ENCODE measurements around the gene S100B. TPM values are rescaled to one million over a fixed set of nuclear protein-coding genes. Genes with fewer than 3 reads are reported as not detected.
"Not testable (repeated sequence)": the region's sequence is repeated elsewhere in the genome, so short reads cannot be mapped to it uniquely, and the experiment has no call there.

S100B gene
- not detected for polyA plus RNA-seq (2013, experiment 1 of 2; ENCODE audit: insufficient read length)
- polyA plus RNA-seq (2013, experiment 2 of 2; ENCODE audit: insufficient read length): 0.14 TPM

DNA sequence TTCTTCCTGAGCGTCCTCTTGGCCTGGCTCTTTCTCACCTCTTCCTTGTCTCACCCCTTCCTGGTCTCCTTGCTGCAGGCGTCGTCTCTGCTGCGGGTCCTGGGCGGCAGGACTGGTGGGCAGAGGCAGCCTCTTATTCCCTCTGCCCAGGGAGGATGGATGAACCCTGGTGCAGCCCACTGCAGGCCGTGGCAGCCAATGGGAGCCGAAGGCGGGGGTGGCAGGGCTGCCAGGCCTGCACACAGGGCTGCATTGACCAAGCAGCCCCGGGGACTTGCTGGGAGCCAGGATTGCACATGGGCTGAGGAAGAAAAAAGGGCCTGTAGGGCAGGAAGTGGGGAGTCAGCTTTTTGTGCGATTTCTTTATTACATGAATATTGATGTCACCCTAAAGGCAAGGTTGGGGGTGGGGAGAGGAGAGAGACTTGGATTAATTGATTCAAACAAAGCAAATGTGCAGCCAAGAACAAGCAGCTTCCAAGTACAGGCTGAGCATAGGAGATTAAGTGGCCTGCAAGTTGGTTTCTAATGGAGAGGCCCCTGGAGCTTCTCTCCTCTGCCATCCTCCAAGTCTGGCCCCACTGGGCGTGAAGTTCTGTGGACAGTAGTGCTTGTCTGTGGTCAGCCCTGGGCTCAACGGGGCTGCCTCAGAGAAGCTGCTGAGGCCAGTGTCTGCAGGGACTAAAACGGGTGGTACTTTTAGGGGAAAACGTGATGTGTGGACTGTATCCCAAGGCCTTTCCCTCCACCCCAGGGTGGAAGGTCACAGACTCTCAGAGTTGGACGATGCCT lies at the start of gene S100B:
S100B (minus strand) TSS at position 108 of the 792 bp plus-strand sequence. CDS start 2,667 bp downstream, outside the sequence.
- no peak for DNase-seq

DNA sequence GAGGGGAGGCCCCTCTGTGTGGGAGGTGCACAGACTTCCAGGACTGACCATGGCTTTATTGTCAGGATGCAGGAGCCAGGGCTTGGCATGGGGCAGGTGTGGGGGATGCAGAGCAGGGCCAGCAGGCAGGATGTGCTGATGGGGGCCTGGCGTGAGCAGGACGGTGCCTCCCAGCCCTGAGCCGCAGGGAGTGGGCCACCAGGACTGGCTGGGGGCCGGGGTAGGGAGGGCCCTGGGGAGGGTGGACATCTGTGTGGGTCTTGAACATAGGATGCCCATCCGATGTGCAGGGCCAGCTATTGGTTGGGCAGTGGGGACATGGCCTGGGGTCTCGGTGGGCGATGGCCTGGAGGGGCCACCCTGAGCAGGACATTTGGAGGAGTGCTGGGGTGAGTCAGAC lies 46.2 kb upstream of the S100B start:
- no peak for DNase-seq

DNA sequence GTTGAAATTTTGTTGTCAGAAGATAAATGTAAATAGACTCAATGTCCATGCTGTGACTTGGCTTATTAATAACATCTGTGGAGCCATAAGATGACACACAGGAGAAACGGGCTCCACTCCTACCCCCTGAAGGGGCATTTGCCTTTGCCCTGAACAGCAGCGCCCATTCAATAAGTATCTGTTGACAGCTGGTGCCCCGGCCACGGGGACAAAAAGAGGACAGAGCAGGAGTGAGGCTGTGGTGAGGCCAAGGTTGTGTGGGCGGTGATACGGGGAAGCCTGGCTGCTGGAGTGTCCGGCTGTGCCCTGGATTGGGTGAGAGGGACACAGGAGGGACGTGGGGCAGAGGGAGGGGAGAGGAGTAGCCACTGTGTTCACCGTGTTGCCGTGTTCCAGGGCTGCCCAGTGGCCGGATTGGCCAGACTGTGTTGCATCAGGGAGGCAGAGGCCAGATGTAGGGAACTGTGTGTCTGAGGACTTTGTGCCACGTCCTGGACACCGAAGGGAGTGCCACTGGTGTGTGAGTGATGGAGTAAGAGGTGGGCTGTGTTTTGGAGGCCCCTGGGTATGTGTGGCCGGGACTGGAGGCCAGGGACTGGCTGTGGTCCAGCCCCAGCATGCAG lies 45.7 kb upstream of the S100B start:
- no peak for DNase-seq

DNA sequence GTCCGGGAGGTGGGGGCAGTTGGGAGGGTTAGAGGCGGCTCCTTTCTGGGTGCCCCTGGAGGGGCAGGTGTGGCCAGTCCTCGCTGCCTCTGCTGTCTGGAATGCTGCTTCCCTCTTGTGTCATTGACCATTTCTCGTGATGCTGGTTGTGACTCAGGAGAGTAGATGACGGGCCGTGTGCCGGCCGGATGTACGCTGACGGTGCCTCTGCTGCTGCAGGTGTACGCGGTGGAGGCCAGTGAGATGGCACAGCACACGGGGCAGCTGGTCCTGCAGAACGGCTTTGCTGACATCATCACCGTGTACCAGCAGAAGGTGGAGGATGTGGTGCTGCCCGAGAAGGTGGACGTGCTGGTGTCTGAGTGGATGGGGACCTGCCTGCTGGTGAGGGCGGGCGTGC lies 44.5 kb upstream of the S100B start:
- no peak for DNase-seq

DNA sequence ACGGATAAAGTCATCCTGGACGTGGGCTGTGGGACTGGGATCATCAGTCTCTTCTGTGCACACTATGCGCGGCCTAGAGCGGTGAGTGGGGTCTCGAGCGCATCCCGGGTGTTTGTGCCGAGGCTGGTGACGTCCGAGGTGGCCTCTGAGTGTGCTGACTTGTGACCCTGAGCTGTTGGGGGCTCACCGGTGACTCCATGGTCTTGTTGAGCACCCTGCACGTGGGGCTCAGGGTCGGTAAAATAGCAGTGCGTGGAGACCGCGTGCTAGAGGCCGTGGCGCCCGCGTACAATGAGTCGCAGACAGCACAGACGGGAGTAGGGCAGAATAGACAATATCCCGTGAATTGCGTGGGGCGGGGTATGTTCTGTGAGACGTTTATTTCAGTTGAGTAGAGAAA lies 43.7 kb upstream of the S100B start:
- no peak for DNase-seq

DNA sequence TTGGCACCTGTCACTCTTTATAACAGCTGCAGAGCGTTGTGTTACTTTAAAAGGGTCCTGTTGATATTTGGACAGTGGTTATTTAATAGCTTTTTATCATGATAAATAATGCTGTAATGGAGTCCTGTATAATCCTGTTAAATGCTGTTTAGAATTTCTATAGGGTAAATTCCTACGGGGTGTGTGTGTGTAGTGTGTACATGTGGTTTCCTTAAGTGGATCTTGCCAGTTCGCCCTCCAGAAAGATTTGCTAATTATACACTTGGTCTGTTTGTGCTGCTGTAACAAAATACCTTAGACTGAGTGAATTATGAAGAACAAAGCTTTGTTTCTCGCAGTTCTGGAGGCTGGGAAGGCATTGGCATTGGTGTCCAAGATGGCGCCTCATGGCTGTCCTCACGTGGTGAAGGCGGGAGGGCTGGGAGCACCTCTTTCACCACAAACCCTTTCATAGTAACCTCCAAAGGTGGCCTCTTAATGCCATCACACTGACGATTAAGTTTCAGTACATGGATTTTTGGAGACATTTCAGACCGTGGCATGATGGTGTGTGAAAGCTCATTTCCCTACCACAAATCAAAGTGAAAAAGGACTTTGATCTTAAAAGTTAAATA lies 41.8 kb upstream of the S100B start:
- DNase-seq: no peak

DNA sequence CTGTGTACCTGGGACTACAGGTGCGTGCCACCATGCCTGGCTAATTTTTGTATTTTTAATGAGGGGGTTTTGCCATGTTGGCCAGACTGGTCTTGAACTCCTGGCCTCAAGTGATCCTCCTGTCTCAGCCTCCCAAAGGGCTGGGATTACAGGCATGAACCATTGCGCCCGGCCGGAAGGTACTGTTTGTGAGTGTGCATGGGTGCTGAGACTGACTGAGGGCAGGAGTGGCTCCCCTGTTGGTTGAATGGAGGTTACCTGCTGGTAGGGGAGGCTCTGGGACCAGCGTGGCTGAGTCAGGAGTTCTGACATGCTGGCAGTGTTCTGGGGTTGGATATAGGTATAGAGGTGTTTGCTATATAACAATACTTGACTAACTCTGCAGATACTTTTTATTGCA lies 41.0 kb upstream of the S100B start:
- DNase-seq: no peak

DNA sequence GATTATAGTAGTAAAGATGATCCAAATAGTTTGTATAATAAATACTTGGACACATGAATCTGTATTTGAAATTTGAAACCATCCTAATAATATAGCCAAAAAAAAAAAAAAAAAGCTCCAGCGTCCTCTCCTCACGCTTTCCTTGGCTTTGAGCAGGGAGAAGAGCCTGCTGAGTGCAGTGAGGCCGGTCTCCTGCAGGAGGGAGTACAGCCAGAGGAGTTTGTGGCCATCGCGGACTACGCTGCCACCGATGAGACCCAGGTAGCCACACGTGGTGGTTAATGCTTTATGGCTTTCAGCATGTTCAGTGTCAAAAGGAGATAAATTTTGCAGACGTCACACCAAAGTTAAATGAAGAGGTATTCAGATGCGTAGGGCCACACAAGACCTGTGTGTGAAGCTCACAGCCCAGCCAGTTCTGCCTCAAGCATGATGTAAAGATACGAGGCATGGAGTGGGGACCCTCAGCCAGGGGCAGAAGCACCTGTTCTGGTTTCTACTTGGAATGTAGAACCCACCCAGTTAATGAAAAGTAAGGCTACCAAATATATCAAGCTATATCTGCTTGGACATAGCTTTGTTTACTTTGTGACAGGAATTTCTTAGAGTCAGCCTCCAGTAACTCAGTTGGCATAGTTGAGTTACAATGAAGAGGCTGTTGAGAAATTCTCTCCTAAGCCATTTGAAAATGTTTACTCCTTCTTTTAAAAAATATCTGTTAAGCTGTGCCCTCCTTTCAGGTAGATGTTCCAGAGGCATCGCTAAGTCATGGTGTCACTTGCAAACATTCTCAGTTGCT lies 38.7 kb upstream of the S100B start:
- DNase-seq: no peak

DNA sequence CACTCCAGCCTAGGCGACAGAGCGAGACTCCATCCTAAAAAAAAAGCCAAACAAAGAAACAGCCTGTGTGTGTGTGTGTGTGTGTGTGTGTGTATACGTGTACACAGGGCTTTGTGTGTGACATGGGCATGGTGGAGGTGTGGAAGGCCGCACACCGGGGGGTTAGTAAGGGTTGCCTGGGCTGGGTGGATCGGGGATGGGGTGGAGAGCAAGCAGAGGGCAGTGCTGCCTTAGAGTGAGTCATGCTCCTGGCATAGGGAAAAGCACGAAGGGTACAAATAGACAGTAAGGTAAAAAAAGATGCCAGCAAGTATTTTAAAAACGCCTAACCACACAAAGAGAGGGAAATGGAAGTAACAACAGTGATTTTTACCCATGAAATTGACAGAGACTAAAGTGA lies 36.8 kb upstream of the S100B start:
- no peak for DNase-seq

DNA sequence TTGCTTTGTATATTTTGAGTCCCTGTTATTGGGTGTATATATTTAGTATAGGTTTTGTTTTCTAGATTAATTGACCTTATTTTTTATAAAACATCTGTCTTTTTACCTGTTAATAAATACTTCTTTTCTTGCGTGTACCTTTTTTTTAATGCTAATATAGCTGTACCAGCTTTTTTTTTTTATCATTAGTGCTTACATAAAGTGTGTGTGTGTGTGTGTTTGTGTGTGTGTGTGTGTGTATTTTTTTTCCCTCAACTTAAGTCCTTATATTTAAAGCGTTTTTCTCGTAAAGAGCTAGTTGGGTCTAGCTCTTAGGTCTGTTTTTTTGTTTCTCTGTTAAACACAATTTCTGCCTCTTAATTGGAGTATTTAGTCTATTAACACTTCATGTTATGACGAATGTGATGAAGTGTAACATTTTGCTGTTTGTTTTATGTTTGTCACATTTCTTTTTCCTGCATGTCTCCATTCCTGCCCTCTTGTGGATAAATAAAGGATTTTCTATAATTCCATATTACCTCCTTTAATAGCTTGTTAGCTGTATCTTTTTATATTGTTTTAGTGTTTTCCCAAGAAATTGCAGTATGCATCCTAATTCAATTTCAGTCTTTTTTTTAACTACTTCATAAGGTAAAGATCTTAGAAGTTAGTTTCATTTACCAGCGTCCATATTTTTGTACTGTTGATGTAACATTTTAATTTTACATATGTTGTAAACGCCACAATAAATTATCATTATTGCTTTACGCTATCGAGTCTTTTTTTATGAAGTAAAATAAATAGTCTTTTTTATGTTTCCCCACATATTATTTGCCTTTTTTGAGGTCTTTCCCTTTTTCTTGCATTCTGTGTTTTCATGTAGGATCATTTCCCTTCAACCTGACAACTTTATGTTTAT lies 34.9 kb upstream of the S100B start:
- DNase-seq: peak; percentile 8

DNA sequence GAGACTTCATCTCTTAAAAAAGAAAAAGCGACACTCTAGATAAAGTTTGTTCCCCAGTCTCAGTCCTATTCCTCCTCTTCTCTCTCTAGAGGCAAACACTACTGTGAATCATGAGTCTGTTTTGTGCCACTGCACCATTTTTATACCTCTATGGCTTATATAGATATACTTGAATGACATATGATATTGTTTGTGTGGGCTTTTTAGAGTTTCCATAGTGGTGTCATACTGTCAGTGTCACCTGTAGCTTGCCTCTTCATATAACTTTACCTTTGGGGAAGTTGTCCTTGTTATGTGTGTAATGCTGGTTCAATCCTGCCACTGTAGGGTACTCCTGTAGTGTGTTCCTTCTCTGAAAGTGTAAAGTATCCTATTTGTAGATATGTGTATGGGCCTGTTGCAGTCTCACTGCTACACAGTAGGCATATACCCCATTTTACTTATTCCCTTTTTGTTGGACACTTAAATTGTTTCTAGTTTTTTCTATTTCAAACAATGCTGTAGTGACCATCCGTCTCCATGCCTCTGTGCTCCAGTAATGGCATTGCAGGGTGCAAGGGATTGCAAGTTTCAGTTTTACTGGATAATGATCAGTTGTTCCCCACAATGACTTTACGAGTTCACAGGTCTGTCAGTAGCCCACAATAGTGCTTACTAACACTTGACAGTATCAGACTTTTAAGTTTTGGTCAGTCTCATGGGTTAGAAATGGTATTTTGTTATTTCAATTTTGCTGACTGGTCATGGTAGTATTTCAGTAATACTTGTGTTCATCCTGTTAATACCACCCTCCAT lies 33.3 kb upstream of the S100B start:
- DNase-seq: no peak

DNA sequence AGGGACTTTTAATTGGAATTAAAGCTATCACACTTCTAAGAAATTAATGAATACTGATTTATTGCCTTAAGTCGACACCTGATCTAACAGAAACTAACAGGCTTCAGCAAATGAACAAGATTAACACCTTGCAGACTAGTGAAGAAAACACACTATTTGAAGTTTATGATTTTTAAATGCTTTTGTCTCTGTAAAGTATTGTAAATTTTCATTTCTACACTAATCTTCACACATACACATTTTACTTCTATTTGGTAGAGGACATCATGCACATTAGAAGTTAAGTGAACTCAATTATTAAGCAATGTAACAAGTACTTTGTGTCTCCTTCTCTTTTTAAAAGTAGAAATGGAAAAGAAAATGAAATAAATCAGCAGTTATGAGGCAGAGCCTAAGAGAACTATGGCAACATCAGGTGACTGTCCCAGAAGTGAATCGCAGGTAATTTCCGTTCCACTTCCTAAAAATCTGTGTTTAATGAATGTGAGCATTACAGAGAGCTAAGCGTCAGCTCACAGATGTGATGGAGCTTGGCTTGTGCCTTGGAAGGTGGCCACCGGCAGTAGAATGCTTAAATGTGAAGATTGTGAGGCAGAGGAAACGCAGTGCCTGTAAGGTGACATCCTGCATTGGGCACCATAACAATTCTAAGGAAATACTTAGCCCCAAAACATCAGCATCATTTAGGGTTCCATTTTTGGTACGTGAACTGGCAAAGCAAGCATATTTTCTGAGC lies 31.8 kb upstream of the S100B start:
- no peak for DNase-seq

DNA sequence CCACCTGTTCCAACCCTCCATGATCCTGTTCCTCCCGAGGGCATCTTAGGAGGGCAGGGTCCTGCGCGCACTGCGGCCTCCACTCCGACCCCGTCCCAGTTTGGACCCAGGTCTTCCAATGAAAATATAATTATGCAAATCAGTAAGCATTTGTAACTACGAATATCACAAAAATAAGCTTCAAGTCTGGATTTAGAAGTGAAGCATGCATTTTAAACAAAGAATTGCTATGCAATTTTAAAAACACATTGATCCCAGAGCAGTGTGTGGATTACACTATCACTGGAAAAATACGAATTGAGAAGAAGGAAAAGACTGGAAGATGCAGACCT lies 31.3 kb upstream of the S100B start:
- DNase-seq: no peak

DNA sequence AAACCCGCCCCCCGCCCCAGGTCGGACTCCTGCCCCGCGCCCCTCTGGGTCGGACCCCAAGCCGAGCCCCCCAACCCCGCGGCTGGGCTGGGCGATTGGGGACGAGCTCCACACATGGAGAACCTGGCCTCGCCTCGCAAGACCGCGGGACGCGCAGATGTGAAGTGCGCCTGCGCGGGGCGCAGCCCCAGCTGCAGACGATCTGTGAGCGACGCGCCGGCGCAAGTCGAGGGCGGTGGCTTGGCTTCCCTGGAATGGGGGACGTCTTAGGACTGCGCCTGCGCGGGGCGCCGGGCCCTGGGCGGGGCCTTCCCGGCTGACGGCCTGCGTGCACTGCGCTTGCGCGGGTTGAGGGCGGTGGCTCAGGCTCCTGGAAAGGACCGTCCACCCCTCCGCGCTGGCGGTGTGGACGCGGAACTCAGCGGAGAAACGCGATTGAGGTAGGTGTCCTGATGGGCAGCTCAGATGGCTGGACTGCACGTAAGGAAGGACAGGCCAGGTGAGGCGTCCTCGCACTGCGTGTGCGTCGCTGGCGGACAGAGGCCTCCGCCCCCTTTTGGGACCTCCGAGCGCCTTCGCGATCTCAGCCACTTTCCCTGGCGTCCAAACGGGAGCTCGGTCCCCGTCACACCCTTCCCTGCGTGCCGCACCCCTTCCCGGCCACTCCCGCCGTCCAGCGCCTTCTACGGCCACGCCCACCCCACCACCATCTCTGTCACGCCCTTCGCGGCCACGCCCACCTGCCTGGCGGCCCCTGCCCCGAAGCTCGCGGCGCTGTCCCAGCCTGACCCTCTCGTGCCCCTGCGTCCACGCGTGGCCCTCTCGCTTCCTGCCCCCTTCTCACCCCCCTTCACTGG lies 30.7 kb upstream of the S100B start, which contains the start of gene PRMT2:
PRMT2 (plus strand) TSS at position 351 of the 857 bp plus-strand sequence. CDS start 1,278 bp downstream, outside the sequence.
- peak; percentile 97 for DNase-seq

DNA sequence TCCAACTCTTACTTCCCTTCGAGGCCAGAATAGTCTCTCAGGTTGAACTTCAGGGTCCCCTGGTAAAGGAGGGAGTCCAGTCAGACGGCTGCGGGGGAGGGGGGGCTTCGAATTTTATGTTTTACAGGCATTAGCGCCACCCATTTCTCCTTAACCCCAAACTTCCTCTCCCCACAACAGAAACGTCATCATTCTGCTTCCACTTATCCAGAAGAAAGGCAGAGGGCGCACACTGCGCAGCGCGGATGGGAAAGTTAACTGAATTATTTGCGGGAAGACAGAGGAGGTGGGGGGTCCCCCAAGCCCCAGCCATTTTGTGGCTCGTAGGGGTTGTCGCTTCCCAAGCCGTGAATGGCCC lies 30.1 kb upstream of the S100B start:
- DNase-seq: peak; percentile 94

DNA sequence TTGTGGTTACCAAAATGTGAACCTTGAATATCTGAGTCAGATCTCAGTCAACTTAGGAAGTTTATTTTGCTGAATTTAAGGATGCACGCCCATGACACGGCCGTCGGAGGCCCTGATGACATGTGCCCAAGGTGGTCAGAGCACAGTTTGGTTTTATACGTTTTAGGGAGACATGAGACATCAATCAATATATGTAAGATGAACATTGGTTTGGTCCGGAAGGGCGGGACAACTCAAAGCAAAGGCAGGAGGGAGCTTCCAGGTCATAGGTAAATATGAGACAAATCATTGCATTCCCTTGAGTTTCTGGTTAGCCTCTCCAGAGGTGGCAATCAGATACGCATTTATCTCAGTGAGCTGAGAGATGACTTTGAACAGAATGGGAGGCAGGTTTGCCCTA lies 29.5 kb upstream of the S100B start:
- DNase-seq: no peak

DNA sequence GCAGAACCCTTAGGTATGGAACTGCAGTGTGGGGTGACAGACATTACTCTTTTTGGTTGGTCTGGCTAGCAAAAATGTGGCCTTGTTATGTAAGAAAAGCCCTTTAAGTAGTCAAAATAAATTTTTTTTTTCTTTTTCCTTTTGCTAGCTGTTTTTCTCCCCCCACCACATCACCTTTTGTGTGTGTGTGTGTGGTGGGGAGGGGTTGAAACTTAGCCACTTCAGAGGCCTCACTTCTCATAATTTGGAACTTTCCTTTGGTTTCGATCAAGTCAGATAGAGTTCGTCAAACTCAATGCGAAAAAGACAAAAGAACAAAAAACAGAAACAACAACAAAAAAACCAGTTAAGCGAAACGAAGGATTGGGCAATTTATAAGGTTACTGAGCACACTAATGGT lies 28.7 kb upstream of the S100B start:
- no peak for DNase-seq

DNA sequence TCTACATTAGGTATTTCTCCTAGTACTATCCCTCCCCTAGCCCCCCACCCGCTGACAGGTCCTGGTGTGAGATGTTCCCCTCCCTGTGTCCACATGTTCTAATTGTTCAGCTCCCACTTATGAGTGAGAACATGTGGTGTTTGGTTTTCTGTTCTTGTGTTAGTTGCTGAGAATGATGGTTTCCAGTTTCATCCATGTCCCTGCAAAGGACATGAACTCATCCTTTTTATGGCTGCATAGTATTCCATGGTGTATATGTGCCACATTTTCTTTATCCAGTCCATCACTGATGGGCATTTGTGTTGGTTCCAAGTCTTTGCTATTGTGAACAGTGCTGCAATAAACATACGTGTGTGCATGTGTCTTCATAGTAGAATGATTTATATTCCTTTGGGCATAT lies 26.0 kb upstream of the S100B start:
- not testable (repeated sequence) for DNase-seq

DNA sequence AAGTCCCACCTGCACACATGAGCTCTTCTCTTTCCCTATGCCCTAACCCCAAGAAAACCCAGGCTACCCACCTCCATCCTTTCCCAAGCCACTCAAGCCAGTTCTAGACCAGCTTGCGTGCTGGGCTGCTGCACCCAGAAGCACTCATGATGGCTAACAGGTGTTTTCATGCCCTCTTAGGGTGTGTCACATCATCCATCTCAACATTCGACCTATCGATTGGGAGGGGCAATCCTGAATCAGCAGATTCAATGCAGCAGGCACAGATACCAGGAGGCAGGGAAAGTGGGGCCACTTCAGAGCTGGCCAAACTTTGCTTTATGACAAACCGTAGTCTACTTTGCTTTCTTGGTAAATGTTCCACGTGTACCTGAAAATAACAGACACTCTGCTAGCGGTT lies 24.0 kb upstream of the S100B start:
- no peak for DNase-seq

Data from fibroblast of skin of abdomen (primary cell).